SJSA1 (cell line): ENCODE results near the gene RASIP1. TPM values are rescaled to one million over a fixed set of nuclear protein-coding genes. Genes with fewer than 3 reads are reported as not detected.
A peak's percentile ranks its signal among the peaks of the same experiment; 100 is the strongest.

Experiments used
- DNase-seq, 2 experiments: peaks; one replicate each; pipeline ENCODE4 v3.0.0-alpha.2; 2015 to 2020; ENCODE audit warnings: low spot score in 2 of 2, low read depth in 1 of 2
- H3K27ac ChIP-seq: fragments of 250-450 bp; sonication (Bioruptor Pico); 2 replicates; pipeline ENCODE4 v1.5.1; 2020; ENCODE audit warnings: mild to moderate bottlenecking, moderate library complexity
- H3K27me3 ChIP-seq: fragments of 250-450 bp; sonication (Bioruptor Pico); replicated peaks from 2 replicates; pipeline ENCODE4 v1.5.1; 2020; ENCODE audit warnings: mild to moderate bottlenecking, moderate library complexity
- H3K36me3 ChIP-seq: fragments of 250-450 bp; sonication (Bioruptor Pico); 2 replicates; pipeline ENCODE4 v1.5.1; 2020; ENCODE audit warnings: mild to moderate bottlenecking
- H3K4me1 ChIP-seq: fragments of 250-450 bp; sonication (Bioruptor Pico); replicated peaks from 2 replicates; pipeline ENCODE4 v1.6.1; 2021; ENCODE audit warnings: mild to moderate bottlenecking
- H3K4me3 ChIP-seq: fragments of 250-450 bp; sonication (Bioruptor Pico); 2 replicates; pipeline ENCODE4 v1.5.1; 2020; ENCODE audit warnings: mild to moderate bottlenecking
- H3K9me3 ChIP-seq: fragments of 250-450 bp; sonication (Bioruptor Pico); replicated peaks from 2 replicates; pipeline ENCODE4 v1.5.1; 2020; ENCODE audit warnings: mild to moderate bottlenecking
- total RNA-seq: library from RNA; depleted of rRNA; stranded (reverse); fragments of >200 nt; shearing (Covaris generic); gene quantifications from 2 replicates; pipeline ENCODE4 v1.2.3, GENCODE V29; 2014

The RASIP1 gene
- total RNA-seq, 1 experiment from 2014 or later = 0.21 TPM

GRCh38 chr19:48749571-48750198 lies 9.3 kb upstream of the RASIP1 start:
- Histone ChIP-seq H3K36me3 (no peaks in the 10 kb centered on the region), H3K27me3 (peaks cover 22% of the 10 kb centered on the region), H3K4me1 (peaks cover 7% of the 10 kb centered on the region; the same call in 1 of the 2 replicates), H3K27ac (no peak overlapping the region), H3K9me3 (no peaks in the 10 kb centered on the region), H3K4me3 (no peak overlapping the region)
- DNase-seq = no peak

GRCh38 chr19:48746738-48747575 lies 6.5 kb upstream of the RASIP1 start, which contains the start of gene IZUMO1:
Gene IZUMO1 (minus strand): TSS chr19:48746909. CDS start chr19:48745859, 1,050 bp downstream.
- Histone ChIP-seq H3K36me3 (no peaks in the 10 kb centered on the region), H3K27me3 (peaks cover 5% of the 10 kb centered on the region), H3K4me3 (peak within 1 kb of the TSS; percentile 39), H3K4me1 (no peaks in the 10 kb centered on the region), H3K9me3 (no peaks in the 10 kb centered on the region), H3K27ac (peak within 1 kb of the TSS; percentile 59)
- DNase-seq = peak; percentile 83 to 87

DNA sequence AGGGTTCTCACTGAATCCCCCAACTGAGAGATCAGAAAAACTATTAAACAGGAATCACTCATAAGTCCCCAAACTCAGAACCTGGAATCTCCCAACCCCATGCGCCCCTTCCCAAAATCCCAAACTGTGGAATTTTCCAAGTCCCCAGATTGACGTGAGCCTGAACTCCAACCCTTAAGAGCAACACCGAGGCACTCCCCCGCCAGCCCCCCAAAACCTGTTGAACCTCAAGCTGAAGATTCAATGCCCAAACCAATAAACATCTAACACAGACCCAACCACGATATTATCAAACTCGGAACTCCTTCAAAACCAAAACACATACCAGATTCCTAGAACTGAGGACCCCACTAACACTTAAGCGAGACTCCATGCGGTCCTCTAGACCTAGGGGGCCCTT lies 5.7 kb upstream of the RASIP1 start:
- no peaks in the 10 kb centered on the region for H3K4me1 ChIP-seq

GRCh38 chr19:48745208-48745995 lies 5.0 kb upstream of the RASIP1 start:
- Histone ChIP-seq H3K4me1 (no peaks in the 10 kb centered on the region), H3K9me3 (no peaks in the 10 kb centered on the region), H3K36me3 (no peaks in the 10 kb centered on the region), H3K27ac (no peak overlapping the region), H3K27me3 (no peaks in the 10 kb centered on the region; the same call in 1 of the 2 replicates), H3K4me3 (no peak overlapping the region)
- peak in 1 of 2 experiments; percentile 33 for DNase-seq

More for the DNA sequence above, 5.7 kb upstream of the RASIP1 start:
- DNase-seq = no peak
- Histone ChIP-seq H3K4me3 (no peak overlapping the region), H3K27me3 (no peaks in the 10 kb centered on the region; the same call in 1 of the 2 replicates), H3K36me3 (no peaks in the 10 kb centered on the region), H3K9me3 (no peaks in the 10 kb centered on the region), H3K27ac (no peak overlapping the region)

GRCh38 chr19:48742096-48742495 lies 1.7 kb upstream of the RASIP1 start:
- Histone ChIP-seq H3K27me3 (peaks cover 6% of the 10 kb centered on the region), H3K27ac (no peak overlapping the region), H3K4me1 (peaks cover 7% of the 10 kb centered on the region), H3K36me3 (no peaks in the 10 kb centered on the region), H3K9me3 (0 out of 2 replicates have a peak, but pooled peaks cover 2% of the 10 kb centered on the region), H3K4me3 (no peak overlapping the region)
- DNase-seq = no peak

DNA sequence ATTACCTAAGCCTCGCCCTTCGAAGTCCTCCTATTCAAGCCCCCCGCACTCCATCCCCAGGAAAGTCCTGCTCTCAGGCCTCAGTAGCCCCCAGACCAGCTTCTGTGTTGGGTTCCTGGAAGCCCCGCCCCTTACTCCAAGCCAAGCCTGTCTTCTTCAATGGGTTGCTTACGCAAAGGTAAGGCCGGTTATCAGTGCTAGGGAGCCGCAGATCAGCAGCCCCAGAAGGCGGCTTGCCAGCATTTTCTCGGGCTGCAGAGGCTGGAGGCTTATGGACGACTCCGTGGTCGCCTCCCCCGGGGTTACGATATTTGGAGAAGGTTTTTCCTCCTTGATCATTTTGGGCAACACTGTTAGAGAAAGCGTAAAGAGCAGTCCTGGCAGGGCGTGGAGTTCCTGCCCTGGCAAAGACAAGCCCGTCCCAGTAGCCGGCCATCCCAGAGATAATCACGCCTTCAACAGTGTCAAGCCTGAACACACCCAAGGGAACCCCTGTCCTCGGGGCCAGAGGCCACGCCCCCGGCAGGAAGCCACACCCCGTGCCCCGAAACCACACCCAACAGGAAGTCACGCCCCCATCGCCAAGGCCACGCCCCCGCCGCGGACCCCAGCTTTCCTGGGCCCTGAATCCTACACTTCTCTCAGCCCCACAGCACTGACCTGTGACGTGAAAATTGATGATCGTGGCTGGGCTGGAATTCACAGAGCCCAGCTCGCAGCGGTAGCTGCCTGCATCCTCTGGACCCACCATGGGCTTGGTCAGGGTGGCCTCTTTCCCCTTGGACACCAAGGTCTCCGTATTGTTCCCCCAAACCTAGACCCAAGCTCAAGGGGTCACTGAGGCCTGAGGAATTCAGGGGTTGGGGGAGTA lies 954 bp upstream of the RASIP1 start:
- Histone ChIP-seq H3K4me1 (peaks cover 7% of the 10 kb centered on the region), H3K27ac (no peak overlapping the region), H3K27me3 (peaks cover 6% of the 10 kb centered on the region), H3K4me3 (no peak overlapping the region), H3K9me3 (0 out of 2 replicates have a peak, but pooled peaks cover 2% of the 10 kb centered on the region), H3K36me3 (no peaks in the 10 kb centered on the region)
- DNase-seq = no peak

- peak overlapping the region; percentile 37 for H3K4me3 ChIP-seq
These were observed 826 bp downstream of the RASIP1 start for GRCh38 chr19:48739404-48740163.

GRCh38 chr19:48738557-48739403 lies 1.6 kb downstream of the RASIP1 start:
- Histone ChIP-seq H3K27ac (no peak overlapping the region), H3K9me3 (0 out of 2 replicates have a peak, but pooled peaks cover 2% of the 10 kb centered on the region), H3K27me3 (peaks cover 6% of the 10 kb centered on the region), H3K36me3 (no peaks in the 10 kb centered on the region), H3K4me3 (peak overlapping the region; percentile 37), H3K4me1 (peaks cover 7% of the 10 kb centered on the region)
- peak; percentile 43 to 94 for DNase-seq

More at GRCh38 chr19:48739404-48740163, 826 bp downstream of the RASIP1 start:
- Histone ChIP-seq H3K27me3 (peaks cover 6% of the 10 kb centered on the region), H3K36me3 (no peaks in the 10 kb centered on the region), H3K4me1 (peaks cover 7% of the 10 kb centered on the region), H3K27ac (no peak overlapping the region), H3K9me3 (0 out of 2 replicates have a peak, but pooled peaks cover 2% of the 10 kb centered on the region)
- DNase-seq = no peak

DNA sequence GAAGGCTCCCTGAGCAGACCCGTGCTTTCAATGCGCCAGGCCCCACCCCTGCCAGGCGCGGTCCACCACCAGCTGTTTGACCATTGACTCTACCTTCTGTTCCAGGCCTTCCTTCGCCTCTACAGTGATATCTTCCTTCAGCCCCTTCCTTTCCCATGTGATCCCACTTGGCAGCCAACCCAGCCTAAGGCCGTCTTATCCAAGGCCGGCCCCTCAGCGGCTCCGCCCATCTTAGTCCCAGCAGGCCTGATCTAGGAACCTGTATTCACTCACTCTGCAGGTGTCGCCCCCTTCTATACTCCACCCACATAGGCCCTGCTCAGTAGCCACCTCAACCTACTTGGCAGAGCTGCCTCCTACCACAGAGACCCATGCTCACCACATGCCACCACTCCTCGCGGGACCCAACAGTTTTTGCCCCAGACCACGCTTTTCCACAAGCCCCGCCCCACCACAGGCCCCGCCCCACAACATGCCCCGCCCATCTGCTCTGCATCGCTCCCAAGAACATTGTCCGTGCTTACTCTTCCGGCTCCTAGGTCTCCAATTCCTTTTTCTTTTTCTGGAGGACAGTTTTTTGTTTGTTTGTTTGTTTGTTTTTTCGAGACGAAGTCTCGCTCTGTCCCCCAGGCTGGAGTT lies 2.9 kb downstream of the RASIP1 start:
- H3K4me3 ChIP-seq = no peak overlapping the region
- H3K9me3 ChIP-seq = 0 out of 2 replicates have a peak, but pooled peaks cover 2% of the 10 kb centered on the region
- DNase-seq = no peak
- H3K4me1 ChIP-seq = peaks cover 7% of the 10 kb centered on the region
- H3K36me3 ChIP-seq = no peaks in the 10 kb centered on the region
- H3K27ac ChIP-seq = no peak overlapping the region
- peaks cover 6% of the 10 kb centered on the region for H3K27me3 ChIP-seq

GRCh38 chr19:48735031-48735615 lies 5.3 kb downstream of the RASIP1 start:
- Histone ChIP-seq H3K36me3 (no peaks in the 10 kb centered on the region), H3K27ac (no peak overlapping the region), H3K27me3 (peaks cover 6% of the 10 kb centered on the region), H3K9me3 (0 out of 2 replicates have a peak, but pooled peaks cover 2% of the 10 kb centered on the region), H3K4me1 (peaks cover 7% of the 10 kb centered on the region), H3K4me3 (no peak overlapping the region)
- no peak for DNase-seq

GRCh38 chr19:48734625-48735024 lies 5.8 kb downstream of the RASIP1 start:
- peaks cover 6% of the 10 kb centered on the region; the same call in 1 of the 2 replicates for H3K27me3 ChIP-seq
- H3K27ac ChIP-seq = no peak overlapping the region
- H3K9me3 ChIP-seq = 0 out of 2 replicates have a peak, but pooled peaks cover 2% of the 10 kb centered on the region
- no peak overlapping the region for H3K4me3 ChIP-seq
- no peaks in the 10 kb centered on the region for H3K36me3 ChIP-seq
- DNase-seq = no peak
- peaks cover 7% of the 10 kb centered on the region for H3K4me1 ChIP-seq
